ENCODE results near the gene TMEM242.

DNA sequence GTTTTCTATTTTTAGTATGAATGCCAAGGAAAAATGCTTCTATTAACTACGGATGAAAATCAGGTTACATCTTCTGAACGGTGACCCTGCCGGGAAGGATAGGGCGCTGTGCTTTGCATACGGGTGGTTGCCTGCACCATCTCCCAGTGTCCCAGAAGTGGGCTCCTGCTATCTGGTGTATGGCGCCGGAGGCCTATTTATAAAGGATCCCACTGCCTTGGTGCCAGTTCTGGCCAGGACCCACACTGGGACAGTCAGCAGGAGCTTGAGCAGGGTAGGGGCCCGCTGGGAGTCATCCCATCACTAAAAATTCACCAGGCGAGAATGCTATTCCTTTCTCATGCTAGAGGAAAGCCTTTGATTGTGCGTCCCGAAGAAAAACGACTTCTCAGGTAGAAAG, 22.9 kb downstream of the TMEM242 start:
- TF ChIP-seq EZH2 (IDR thresholded peaks at IDR 0.05; ENCODE audit: borderline replicate concordance, control insufficient read depth, low read depth, low read length): no peak
- TF ChIP-seq SIN3A (IDR thresholded peaks at IDR 0.05; ENCODE audit: low read depth, low read length): no peak
- no peak for TF ChIP-seq YY1 (IDR thresholded peaks at IDR 0.05; ENCODE audit: low read depth, low read length)
- no peak for TF ChIP-seq POLR2AphosphoS5 (IDR thresholded peaks at IDR 0.05; ENCODE audit: low read length)
- TF ChIP-seq EP300 (IDR thresholded peaks at IDR 0.05; ENCODE audit: borderline replicate concordance in 1 of 2, control insufficient read depth in 1 of 2, low read depth in 2 of 2, low read length in 2 of 2): no peak
